ENCODE measurements around the gene SLITRK2.

SLITRK2 gene

DNA sequence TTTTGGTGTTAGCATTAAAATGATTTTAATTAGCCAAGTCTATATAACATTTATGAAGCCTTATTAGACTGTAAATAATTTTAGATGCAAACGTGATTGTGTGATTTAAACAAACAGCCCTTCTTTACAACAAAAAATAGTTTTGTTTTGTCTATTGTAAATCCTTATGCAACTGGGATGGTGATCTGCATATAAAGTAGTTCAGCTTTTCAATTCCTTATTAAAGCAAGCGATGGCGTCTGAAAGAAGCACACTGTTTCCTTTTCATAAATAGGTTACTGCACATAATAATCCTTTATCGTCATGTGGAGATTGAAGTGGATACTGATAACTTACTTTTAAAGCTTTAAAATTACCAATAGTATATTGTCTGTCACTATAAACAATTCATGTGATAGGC, 8.8 kb downstream of the SLITRK2 start:
- H3K4me3 ChIP-seq (replicated peaks in 1 of 2; ENCODE audit: low read depth in 2 of 2, low read length in 2 of 2), result no peak overlapping the region
- TF ChIP-seq CTCF (IDR thresholded peaks at IDR 0.05; ENCODE audit: low read depth, low read length), result no peak
- DNase-seq (ENCODE audit: low read depth in 2 of 2), result no peak

DNA sequence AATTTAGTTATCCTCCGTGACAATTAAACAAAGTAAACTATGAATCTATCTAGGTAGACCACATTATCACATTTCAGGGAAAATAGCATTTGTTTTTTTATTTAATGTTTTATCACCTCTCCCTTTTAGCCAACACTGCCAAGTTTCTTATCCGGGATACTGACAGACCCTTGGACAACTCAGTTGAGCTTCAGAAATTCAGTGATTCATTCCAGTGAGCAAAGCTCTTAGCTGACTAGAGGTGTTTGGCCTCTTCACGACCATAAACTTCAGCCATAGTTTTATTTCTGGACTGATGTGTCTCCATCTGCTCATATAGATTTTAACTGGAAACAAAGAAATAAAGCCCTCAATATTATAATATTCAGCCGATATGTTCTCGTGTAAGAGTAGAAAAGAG, 15.2 kb downstream of the SLITRK2 start:
- TF ChIP-seq CTCF (IDR thresholded peaks at IDR 0.05; ENCODE audit: low read depth, low read length), result no peak
- no peak overlapping the region for H3K4me3 ChIP-seq (replicated peaks in 1 of 2; ENCODE audit: low read depth in 2 of 2, low read length in 2 of 2)
- no peak for DNase-seq (ENCODE audit: low read depth in 2 of 2)

GRCh38 chrX:145840531-145840930, 22.9 kb downstream of the SLITRK2 start:
- DNase-seq (ENCODE audit: low read depth in 2 of 2), result no peak
- TF ChIP-seq CTCF (IDR thresholded peaks at IDR 0.05; ENCODE audit: low read depth, low read length), result no peak

GRCh38 chrX:145843146-145843904, 25.7 kb downstream of the SLITRK2 start:
- no peak overlapping the region for H3K4me3 ChIP-seq (replicated peaks in 1 of 2; ENCODE audit: low read depth in 2 of 2, low read length in 2 of 2)
- DNase-seq (ENCODE audit: low read depth in 2 of 2), result no peak
- no peak for TF ChIP-seq CTCF (IDR thresholded peaks at IDR 0.05; ENCODE audit: low read depth, low read length)

More at GRCh38 chrX:145840531-145840930, 22.9 kb downstream of the SLITRK2 start:
- H3K4me3 ChIP-seq (replicated peaks in 1 of 2; ENCODE audit: low read depth in 2 of 2, low read length in 2 of 2), result no peak overlapping the region

DNA sequence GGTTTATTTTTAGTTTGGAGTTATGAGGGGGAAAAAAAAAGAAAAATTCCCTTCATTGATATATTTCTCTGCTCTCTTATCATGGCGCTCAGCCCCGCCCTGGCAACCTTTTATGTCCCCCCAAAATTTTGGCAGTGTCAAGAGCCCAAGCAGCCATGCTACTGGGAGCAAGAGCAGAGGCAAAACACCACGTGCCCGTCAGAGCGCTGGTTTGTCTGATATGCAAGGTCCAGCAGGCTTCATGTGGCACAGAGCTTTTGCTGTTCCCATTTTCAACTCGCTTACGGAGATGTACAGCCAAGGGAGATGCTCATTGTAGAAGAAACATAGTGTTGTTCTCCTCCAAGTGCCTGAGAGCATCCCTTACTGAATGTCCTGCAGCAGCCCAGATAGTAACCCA, 27.3 kb downstream of the SLITRK2 start:
- TF ChIP-seq CTCF (IDR thresholded peaks at IDR 0.05; ENCODE audit: low read depth, low read length), result no peak
- no peak for DNase-seq (ENCODE audit: low read depth in 2 of 2)
- no peak overlapping the region for H3K4me3 ChIP-seq (replicated peaks in 1 of 2; ENCODE audit: low read depth in 2 of 2, low read length in 2 of 2)

- no peak for TF ChIP-seq CTCF (IDR thresholded peaks at IDR 0.05; ENCODE audit: low read depth, low read length)
- no peak overlapping the region for H3K4me3 ChIP-seq (replicated peaks in 1 of 2; ENCODE audit: low read depth in 2 of 2, low read length in 2 of 2)
- no peak for DNase-seq (ENCODE audit: low read depth in 2 of 2)
Observed at GRCh38 chrX:145848448-145848847, 30.8 kb downstream of the SLITRK2 start.

- DNase-seq (ENCODE audit: low read depth in 2 of 2), result no peak
- no peak overlapping the region for H3K4me3 ChIP-seq (replicated peaks in 1 of 2; ENCODE audit: low read depth in 2 of 2, low read length in 2 of 2)
- no peak for TF ChIP-seq CTCF (IDR thresholded peaks at IDR 0.05; ENCODE audit: low read depth, low read length)
Observed at GRCh38 chrX:145848857-145849256, 31.2 kb downstream of the SLITRK2 start.
